Panc1 (cell line): Measurements from ENCODE around the gene ELOVL6. TPM values are rescaled to one million over a fixed set of nuclear protein-coding genes. Genes with fewer than 3 reads are reported as not detected.

Experiments
- ATAC-seq: fragments of 200-7000 bp; cut with Tn5 transposase; 2 replicates; pipeline ENCODE4 v1.9.1; 2020; ENCODE audit warnings: mild to moderate bottlenecking, moderate library complexity
- BruUV-seq: library from RNA; stranded (reverse); fragments of 400-500 nt; replicated peaks from 2 replicates; lab custom pipeline; 2021; lab: Mats Ljungman, UMichigan
- CTCF ChIA-PET: fragments of 300-600 bp; sonication (Branson Sonifier 250); formaldehyde crosslinking; loops from one replicate; lab custom pipeline; 2022; ENCODE audit warnings: antibody characterized with exemption; lab: Charles Lee
- POLR2A ChIA-PET: fragments of 300-600 bp; sonication (Branson Sonifier 250); formaldehyde crosslinking; loops from one replicate; lab custom pipeline; 2022; ENCODE audit warnings: antibody characterized with exemption; lab: Charles Lee
- DNase-seq: peaks from one replicate; pipeline ENCODE4 v3.0.0-alpha.2; 2010; ENCODE audit warnings: low read depth, low spot score
- H3K27ac ChIP-seq: 2 replicates; pipeline ENCODE4 v1.5.1; 2011; ENCODE audit warnings: mild to moderate bottlenecking, low read length, inconsistent platforms
- H3K27me3 ChIP-seq: fragments of 200-500 bp; sonication (Bioruptor generic); 2 replicates; pipeline ENCODE4 v1.6.0; 2014; ENCODE audit warnings: low read length, inconsistent platforms; ENCODE audit not compliant: control insufficient read depth, insufficient read depth
- H3K36me3 ChIP-seq: fragments of 200-500 bp; sonication (Bioruptor generic); 2 replicates; pipeline ENCODE4 v1.5.1; 2014; ENCODE audit warnings: inconsistent platforms, mild to moderate bottlenecking, low read length, moderate library complexity; ENCODE audit not compliant: control insufficient read depth, insufficient read depth
- H3K4me1 ChIP-seq: 2 replicates; pipeline ENCODE4 v1.5.1; 2011; ENCODE audit warnings: inconsistent platforms, mild to moderate bottlenecking, low read length, moderate library complexity; ENCODE audit not compliant: control insufficient read depth, insufficient read depth
- H3K4me3 ChIP-seq, 2 experiments: 2 replicates each; pipeline ENCODE4 v1.5.1; 2011 to 2012; ENCODE audit warnings: low read depth in 2 of 2, low read length in 2 of 2, mild to moderate bottlenecking in 2 of 2, inconsistent platforms in 1 of 2, moderate library complexity in 1 of 2
- H3K9me3 ChIP-seq: fragments of 200-500 bp; sonication (Bioruptor generic); 2 replicates; pipeline ENCODE4 v1.5.1; 2014; ENCODE audit warnings: low read depth, mild to moderate bottlenecking, inconsistent platforms, low read length, moderate library complexity; ENCODE audit not compliant: control insufficient read depth, insufficient read depth
- CTCF ChIP-seq: fragments of 450-650 bp; IDR thresholded peaks from 2 replicates; pipeline ENCODE4 v1.5.1; 2017; ENCODE audit warnings: mild to moderate bottlenecking
- POLR2AphosphoS5 ChIP-seq: IDR thresholded peaks from 2 replicates; pipeline ENCODE4 v1.6.1; 2012; ENCODE audit warnings: mild to moderate bottlenecking, low read depth, low read length, moderate library complexity
- REST ChIP-seq, 2 experiments: IDR thresholded peaks; 2 replicates each; pipeline ENCODE4 v1.6.1; 2011 to 2012; ENCODE audit warnings: low read depth in 2 of 2, control low read depth in 1 of 2, low read length in 1 of 2, mild to moderate bottlenecking in 1 of 2, moderate library complexity in 1 of 2; ENCODE audit not compliant: insufficient read depth in 1 of 2
- SIN3A ChIP-seq: IDR thresholded peaks from 2 replicates; pipeline ENCODE4 v1.6.1; 2012; ENCODE audit warnings: low read depth, mild to moderate bottlenecking, low read length, moderate library complexity, borderline replicate concordance; ENCODE audit not compliant: insufficient read depth
- TCF7L2 ChIP-seq: IDR thresholded peaks from 2 replicates; pipeline ENCODE4 v1.6.1; 2011; ENCODE audit warnings: mild to moderate bottlenecking, low read depth, low read length, inconsistent platforms
- in situ Hi-C: cut with HindIII; loops from 2 replicates; pipeline ENCODE4 v1.10.0; 2016; ENCODE audit warnings: low sequenced_read_pairs, low pct_unique_long_range_greater_than_20kb
- intact Hi-C: fragments of 100-400 bp; cut with micrococcal nuclease; formaldehyde crosslinking; loops from one replicate; pipeline ENCODE4 v1.10.0; 2022; ENCODE audit not compliant: unreplicated experiment
- total RNA-seq: library from RNA; stranded (reverse); gene quantifications from one replicate; pipeline ENCODE4 v1.2.1, GENCODE V29; 2021; ENCODE audit not compliant: unreplicated experiment

The ELOVL6 gene
- total RNA-seq, 1 experiment from 2014 or later, result 0.54 TPM

GRCh38 chr4:110216129-110216528, 17.7 kb upstream of the ELOVL6 start:
- in situ Hi-C loops (no loop called here), intact Hi-C loops (no loop called here)
- DNase-seq (no peak), ATAC-seq (no peak)
- TF ChIP-seq TCF7L2, result no peak
- no peak for TF ChIP-seq SIN3A
- no peak for TF ChIP-seq CTCF
- no peak for TF ChIP-seq REST (IDR thresholded peaks at IDR 0.05; ENCODE audit: insufficient read depth in 1 of 2, low read depth in 2 of 2, low read length in 1 of 2)
- TF ChIP-seq POLR2AphosphoS5, result no peak
- H3K9me3 ChIP-seq, result no peaks in the 10 kb centered on the region
- no peak overlapping the region for H3K27ac ChIP-seq
- no peaks in the 10 kb centered on the region for H3K4me1 ChIP-seq
- H3K4me3 ChIP-seq, result no peak overlapping the region
- ChIA-PET POLR2A (no interaction called here), CTCF (no interaction called here)
- no TSS peak for BruUV-seq
- no peaks in the 10 kb centered on the region for H3K36me3 ChIP-seq
- H3K27me3 ChIP-seq, result no peaks in the 10 kb centered on the region

GRCh38 chr4:110211770-110212061, 13.3 kb upstream of the ELOVL6 start:
- Histone ChIP-seq H3K4me1 (no peaks in the 10 kb centered on the region), H3K27me3 (no peaks in the 10 kb centered on the region), H3K9me3 (no peaks in the 10 kb centered on the region), H3K36me3 (no peaks in the 10 kb centered on the region), H3K27ac (no peak overlapping the region), H3K4me3 (no peak overlapping the region)
- DNase-seq (no peak), ATAC-seq (no peak)
- in situ Hi-C loops, result no loop called here
- BruUV-seq, result no TSS peak
- TF ChIP-seq TCF7L2 (no peak), POLR2AphosphoS5 (no peak), SIN3A (no peak), REST (IDR thresholded peaks at IDR 0.05; ENCODE audit: insufficient read depth in 1 of 2, low read depth in 2 of 2, low read length in 1 of 2) (no peak), CTCF (no peak)
- intact Hi-C loops, result no loop called here
- ChIA-PET POLR2A (no interaction called here), CTCF (no interaction called here)
